ENCODE data around the gene MCAM. TPM values are rescaled to one million over a fixed set of nuclear protein-coding genes. Genes with fewer than 3 reads are reported as not detected.

The MCAM gene
- total RNA-seq, 1 donor from 2014 or later: 2.5 TPM

- intact Hi-C loops (cut with micrococcal nuclease): no loop called here
These were observed 39.3 kb downstream of the MCAM start for GRCh38 chr11:119277660-119278059.

GRCh38 chr11:119273721-119274120 lies 43.2 kb downstream of the MCAM start:
- intact Hi-C loops (cut with micrococcal nuclease): no loop called here

GRCh38 chr11:119267645-119268044 lies 49.3 kb downstream of the MCAM start:
- intact Hi-C loops (cut with micrococcal nuclease): no loop called here

GRCh38 chr11:119266517-119267255 lies 50.2 kb downstream of the MCAM start:
- intact Hi-C loops (cut with micrococcal nuclease): no loop called here

- intact Hi-C loops (cut with micrococcal nuclease): no loop called here
These were observed 50.9 kb downstream of the MCAM start for GRCh38 chr11:119266063-119266462.

GRCh38 chr11:119263352-119263940 lies 53.5 kb downstream of the MCAM start:
- intact Hi-C loops (cut with micrococcal nuclease): loop anchor here (1.0 to 5.0 kb wide), 3 partner anchors 21 to 57 kb away; partner anchors contain the start of gene CBL

GRCh38 chr11:119262668-119263351 lies 54.1 kb downstream of the MCAM start:
- intact Hi-C loops (cut with micrococcal nuclease): loop anchor here (1.0 to 5.0 kb wide), 3 partner anchors 22 to 57 kb away; partner anchors contain the start of gene CBL

- intact Hi-C loops (cut with micrococcal nuclease): no loop called here
These were observed 57.9 kb downstream of the MCAM start for GRCh38 chr11:119258983-119259382.

Other genes with a start within 250 kb of the MCAM start
- gene VPS11, start 249.3 kb downstream of the MCAM start, total RNA-seq: 31.7 and 36.5 TPM in 2 replicates
- 35.7 and 36.0 TPM in 2 replicates for gene HMBS, start 232.2 kb downstream of the MCAM start, total RNA-seq
- gene DPAGT1, start 215.3 kb downstream of the MCAM start, total RNA-seq: 68.0 and 71.5 TPM in 2 replicates
- gene C2CD2L, start 209.8 kb downstream of the MCAM start, total RNA-seq: 28.4 and 29.9 TPM in 2 replicates
- gene HINFP, start 195.6 kb downstream of the MCAM start, total RNA-seq: 39.6 and 44.2 TPM in 2 replicates
- gene ABCG4, start 168.1 kb downstream of the MCAM start, total RNA-seq: 0.07 and 0.48 TPM in 2 replicates
- gene NLRX1, start 148.4 kb downstream of the MCAM start, total RNA-seq: 23.7 TPM in 2 replicates
- 0.14 and 0.23 TPM in 2 replicates for gene NHERF4, start 131.7 kb downstream of the MCAM start, total RNA-seq
- gene CBL, start 110.8 kb downstream of the MCAM start, total RNA-seq: 41.1 and 43.4 TPM in 2 replicates
- 33.0 and 34.3 TPM in 2 replicates for gene RNF26, start 17.4 kb upstream of the MCAM start, total RNA-seq
- gene C1QTNF5, start 23.8 kb upstream of the MCAM start, total RNA-seq: not detected in 2 replicates
- gene MFRP, start 29.6 kb upstream of the MCAM start, total RNA-seq: not detected in 2 replicates
- 0.41 and 0.57 TPM in 2 replicates for gene USP2, start 64.6 kb upstream of the MCAM start, total RNA-seq
- 10.3 and 11.3 TPM in 2 replicates for gene THY1, start 106.0 kb upstream of the MCAM start, total RNA-seq